HG03064 (cell line): ENCODE data around the gene SLC6A2.
"Not testable (repeated sequence)": the region's sequence is repeated elsewhere in the genome, so short reads cannot be mapped to it uniquely, and the experiment has no call there.

ENCODE experiments used
- ATAC-seq: cut with Tn5 transposase; IDR thresholded peaks from one replicate; pipeline ENCODE4 v1.9.1; 2021; ENCODE audit warnings: low read depth; ENCODE audit not compliant: unreplicated experiment

The SLC6A2 gene

GRCh38 chr16:55655897-55656681, at the start of gene SLC6A2:
Gene SLC6A2 (plus strand): TSS chr16:55655988. CDS start chr16:55656695, 707 bp downstream.
- no peak for ATAC-seq

GRCh38 chr16:55613613-55614335, 42.0 kb upstream of the SLC6A2 start:
- ATAC-seq = no peak

- ATAC-seq = no peak
These were observed 40.7 kb upstream of the SLC6A2 start for GRCh38 chr16:55615071-55615470.

GRCh38 chr16:55615670-55616069, 40.1 kb upstream of the SLC6A2 start:
- not testable (repeated sequence) for ATAC-seq

GRCh38 chr16:55621771-55622170, 34.0 kb upstream of the SLC6A2 start:
- ATAC-seq = no peak

- no peak for ATAC-seq
These were observed 33.5 kb upstream of the SLC6A2 start for GRCh38 chr16:55622272-55622671.

- ATAC-seq = no peak
These were observed 32.7 kb upstream of the SLC6A2 start for GRCh38 chr16:55622930-55623561.

GRCh38 chr16:55623640-55624039, 32.1 kb upstream of the SLC6A2 start:
- no peak for ATAC-seq

- no peak for ATAC-seq
These were observed 31.1 kb upstream of the SLC6A2 start for GRCh38 chr16:55624696-55625095.

- ATAC-seq = no peak
These were observed 29.9 kb upstream of the SLC6A2 start for GRCh38 chr16:55625843-55626242.

- ATAC-seq = no peak
These were observed 27.4 kb upstream of the SLC6A2 start for GRCh38 chr16:55628306-55628968.

GRCh38 chr16:55630774-55631173, 25.0 kb upstream of the SLC6A2 start:
- no peak for ATAC-seq

GRCh38 chr16:55632259-55632658, 23.5 kb upstream of the SLC6A2 start:
- ATAC-seq = no peak

- ATAC-seq = no peak
These were observed 21.6 kb upstream of the SLC6A2 start for GRCh38 chr16:55634193-55634592.

GRCh38 chr16:55638256-55638655, 17.5 kb upstream of the SLC6A2 start:
- ATAC-seq = no peak

GRCh38 chr16:55640701-55641327, 15.0 kb upstream of the SLC6A2 start:
- ATAC-seq = no peak

GRCh38 chr16:55641430-55642056, 14.2 kb upstream of the SLC6A2 start:
- no peak for ATAC-seq

GRCh38 chr16:55642611-55643010, 13.2 kb upstream of the SLC6A2 start:
- ATAC-seq = no peak

- no peak for ATAC-seq
These were observed 12.4 kb upstream of the SLC6A2 start for GRCh38 chr16:55643161-55643970.
